C4-2B (cell line): ENCODE measurements around the gene SNRNP25.

ENCODE experiments used
- ZFX ChIP-seq: fragments of 450-650 bp; IDR thresholded peaks from 2 replicates; pipeline ENCODE4 v1.6.1; 2017
- TF ChIP-seq, protein P1 (sequence below): fragments of 450-650 bp; conservative IDR thresholded peaks from 2 replicates; pipeline ENCODE4 v1.5.1; 2017; ENCODE audit warnings: mild to moderate bottlenecking

DNA sequence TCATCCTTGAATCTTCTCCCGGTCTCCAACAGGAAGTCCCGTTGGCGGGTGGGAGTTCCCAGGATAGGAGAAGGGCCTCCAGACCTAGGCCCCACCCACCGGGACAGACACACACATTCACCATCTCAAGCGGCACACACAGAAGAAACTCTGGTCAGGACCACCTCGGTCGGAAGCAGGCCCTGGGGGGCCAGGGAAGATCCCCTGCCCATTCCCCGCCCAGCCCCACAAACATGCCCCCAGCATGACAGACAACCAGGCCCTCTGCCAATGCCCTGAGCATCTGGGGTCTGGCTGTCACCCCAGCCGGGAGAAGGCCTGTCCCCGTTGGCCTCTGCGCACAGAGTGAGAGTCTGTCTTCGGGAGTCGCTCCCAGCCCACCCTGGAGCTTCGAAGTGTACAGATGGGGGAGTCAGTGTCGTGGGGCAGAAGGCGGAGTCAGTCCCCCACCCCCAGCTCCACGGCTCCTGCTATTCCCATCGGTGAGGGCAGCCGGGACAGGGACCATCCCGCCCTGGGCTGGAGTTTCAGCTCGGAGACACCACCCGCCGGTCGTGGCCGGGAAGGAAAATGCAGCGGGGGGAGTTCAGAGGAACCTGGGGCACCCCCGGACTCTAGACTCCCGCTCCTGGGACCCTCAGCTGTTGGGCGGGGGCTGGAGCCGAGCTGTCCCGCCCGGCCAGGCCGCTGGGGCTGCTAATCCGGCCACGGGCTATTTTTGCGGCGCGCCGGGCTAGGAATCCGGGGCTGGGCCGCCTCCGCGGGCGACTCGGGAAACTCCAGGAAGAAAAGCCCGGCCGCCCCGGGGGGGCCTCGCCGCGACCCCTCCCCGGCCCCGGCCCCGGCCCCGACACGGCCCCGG lies 18.1 kb downstream of the SNRNP25 start:
- TF ChIP-seq, protein P1, sequence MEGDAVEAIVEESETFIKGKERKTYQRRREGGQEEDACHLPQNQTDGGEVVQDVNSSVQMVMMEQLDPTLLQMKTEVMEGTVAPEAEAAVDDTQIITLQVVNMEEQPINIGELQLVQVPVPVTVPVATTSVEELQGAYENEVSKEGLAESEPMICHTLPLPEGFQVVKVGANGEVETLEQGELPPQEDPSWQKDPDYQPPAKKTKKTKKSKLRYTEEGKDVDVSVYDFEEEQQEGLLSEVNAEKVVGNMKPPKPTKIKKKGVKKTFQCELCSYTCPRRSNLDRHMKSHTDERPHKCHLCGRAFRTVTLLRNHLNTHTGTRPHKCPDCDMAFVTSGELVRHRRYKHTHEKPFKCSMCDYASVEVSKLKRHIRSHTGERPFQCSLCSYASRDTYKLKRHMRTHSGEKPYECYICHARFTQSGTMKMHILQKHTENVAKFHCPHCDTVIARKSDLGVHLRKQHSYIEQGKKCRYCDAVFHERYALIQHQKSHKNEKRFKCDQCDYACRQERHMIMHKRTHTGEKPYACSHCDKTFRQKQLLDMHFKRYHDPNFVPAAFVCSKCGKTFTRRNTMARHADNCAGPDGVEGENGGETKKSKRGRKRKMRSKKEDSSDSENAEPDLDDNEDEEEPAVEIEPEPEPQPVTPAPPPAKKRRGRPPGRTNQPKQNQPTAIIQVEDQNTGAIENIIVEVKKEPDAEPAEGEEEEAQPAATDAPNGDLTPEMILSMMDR = no peak
- peak; percentile 67; the same call in 1 of the 2 replicates for TF ChIP-seq ZFX
